Inflammatory macrophage treated with lipopolysaccharide for 4 hours (primary cell): Measurements from ENCODE around the gene DOCK8.
A peak's percentile ranks its signal among the peaks of the same experiment; 100 is the strongest.
"Not testable (repeated sequence)": the region's sequence is repeated elsewhere in the genome, so short reads cannot be mapped to it uniquely, and the experiment has no call there.

Experiments
- DNase-seq: peaks from one replicate; pipeline ENCODE4 v3.0.0-alpha.2; 2020

The DOCK8 gene

GRCh38 chr9:214648-215493 is at the start of gene DOCK8:
DOCK8 (plus strand) TSS chr9:214865; CDS start chr9:214977, 112 bp downstream.
- peak; percentile 90 for DNase-seq

DNA sequence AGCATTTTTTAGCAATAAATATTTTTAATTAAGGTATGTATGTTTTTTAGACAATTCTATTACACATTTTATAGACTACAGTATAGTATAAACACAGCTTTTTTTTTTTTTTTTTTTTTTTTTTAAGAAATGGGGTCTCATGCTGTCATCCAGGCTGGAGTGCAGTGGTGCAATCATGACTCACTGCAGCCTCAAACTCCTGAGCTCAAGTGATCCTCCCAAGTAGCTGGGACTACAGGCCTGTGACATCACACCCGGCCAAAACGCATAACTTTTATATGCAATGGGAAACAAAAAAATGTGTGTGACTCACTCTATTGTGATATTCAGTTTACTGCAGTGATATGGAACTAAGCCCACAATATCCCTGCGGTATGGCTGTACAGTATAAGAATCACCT is 44.9 kb upstream of the DOCK8 start:
- not testable (repeated sequence) for DNase-seq

- not testable (repeated sequence) for DNase-seq
Observed at GRCh38 chr9:178140-178825, 36.4 kb upstream of the DOCK8 start.

DNA sequence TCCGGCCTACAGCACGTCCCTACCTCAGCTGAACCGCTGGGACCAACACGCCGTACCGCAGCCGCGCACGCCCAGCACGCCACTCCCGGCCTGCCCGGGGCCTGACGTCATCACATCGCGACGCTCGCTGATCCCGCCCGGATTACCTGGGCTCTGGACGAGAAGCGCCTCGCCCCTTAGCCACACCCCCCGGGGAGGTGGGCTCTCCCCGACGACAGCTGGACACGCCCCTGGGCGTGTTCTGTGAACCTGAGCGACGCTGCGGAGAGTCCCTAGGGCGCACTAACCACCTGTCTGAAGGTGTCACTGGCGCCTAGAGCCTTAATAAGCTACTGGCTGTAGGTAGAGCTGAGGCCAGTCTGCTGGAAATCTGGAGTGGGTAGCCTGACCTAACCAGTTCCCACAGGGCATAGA is 35.7 kb upstream of the DOCK8 start, which contains the start of gene ZNG1A:
ZNG1A (minus strand) TSS at position 87 of the 414 bp plus-strand sequence. CDS start 87 bp downstream, outside the sequence.
- DNase-seq, result peak; percentile 57

DNA sequence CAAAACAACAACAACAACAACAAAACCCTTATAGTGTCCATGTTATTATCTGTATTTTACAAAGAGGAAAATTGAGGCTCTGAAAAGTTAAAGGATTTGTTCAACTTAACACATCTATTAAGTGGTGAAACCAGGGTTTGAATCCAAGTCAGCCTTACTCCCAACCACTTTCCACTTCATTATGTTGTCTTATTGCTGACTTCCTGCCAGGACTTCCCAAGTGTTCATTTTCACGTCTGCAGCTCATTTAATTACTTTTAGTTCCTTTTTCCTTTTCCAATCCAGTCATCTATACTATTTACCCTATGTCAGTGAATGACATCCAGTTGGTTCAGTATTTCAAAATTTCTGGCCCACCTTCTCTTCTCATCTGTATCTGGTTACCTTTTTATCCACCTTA is 15.1 kb upstream of the DOCK8 start:
- not testable (repeated sequence) for DNase-seq

DNA sequence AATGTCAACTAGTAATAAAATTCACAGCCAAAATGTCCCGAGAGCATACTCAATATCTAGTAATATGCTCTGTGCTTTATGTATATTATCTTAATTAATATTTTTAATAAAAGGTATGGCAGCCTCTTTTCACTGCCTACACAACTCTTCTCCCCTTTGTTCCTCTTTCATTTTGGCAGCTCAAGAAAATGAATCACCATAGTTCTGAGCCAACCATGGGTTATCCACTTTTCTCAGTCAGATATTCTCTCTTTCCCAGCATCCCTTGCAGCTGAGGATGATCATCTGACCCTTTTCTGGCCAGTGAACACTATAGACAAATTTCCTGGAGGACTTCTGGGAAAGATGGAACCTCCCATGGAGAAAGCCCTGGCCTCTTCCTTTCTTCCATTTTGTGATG is 8.2 kb upstream of the DOCK8 start:
- DNase-seq, result peak; percentile 55

GRCh38 chr9:209143-209758 is 5.4 kb upstream of the DOCK8 start:
- peak; percentile 73 for DNase-seq

GRCh38 chr9:211036-211435 is 3.6 kb upstream of the DOCK8 start:
- DNase-seq, result peak; percentile 27

- peak; percentile 71 for DNase-seq
Observed at GRCh38 chr9:211557-211956, 3.1 kb upstream of the DOCK8 start.

GRCh38 chr9:212297-212696 is 2.4 kb upstream of the DOCK8 start:
- DNase-seq, result peak; percentile 90

GRCh38 chr9:213901-214300 is 764 bp upstream of the DOCK8 start:
- not testable (repeated sequence) for DNase-seq

DNA sequence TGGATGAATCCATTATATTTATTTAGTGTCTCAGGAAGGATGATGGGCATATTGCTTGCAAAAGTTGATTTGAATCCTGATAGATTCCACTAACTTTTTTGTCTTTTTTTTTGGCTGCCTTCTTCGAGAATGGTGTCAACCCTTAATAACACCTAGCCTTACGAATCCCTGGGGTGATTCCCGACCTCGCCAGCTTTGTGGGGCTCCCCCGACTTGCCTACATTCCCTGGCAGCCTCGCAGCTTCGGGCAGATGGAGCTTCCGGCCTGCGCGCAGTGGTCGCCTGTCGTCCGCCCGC is 366 bp upstream of the DOCK8 start:
- DNase-seq, result no peak

DNA sequence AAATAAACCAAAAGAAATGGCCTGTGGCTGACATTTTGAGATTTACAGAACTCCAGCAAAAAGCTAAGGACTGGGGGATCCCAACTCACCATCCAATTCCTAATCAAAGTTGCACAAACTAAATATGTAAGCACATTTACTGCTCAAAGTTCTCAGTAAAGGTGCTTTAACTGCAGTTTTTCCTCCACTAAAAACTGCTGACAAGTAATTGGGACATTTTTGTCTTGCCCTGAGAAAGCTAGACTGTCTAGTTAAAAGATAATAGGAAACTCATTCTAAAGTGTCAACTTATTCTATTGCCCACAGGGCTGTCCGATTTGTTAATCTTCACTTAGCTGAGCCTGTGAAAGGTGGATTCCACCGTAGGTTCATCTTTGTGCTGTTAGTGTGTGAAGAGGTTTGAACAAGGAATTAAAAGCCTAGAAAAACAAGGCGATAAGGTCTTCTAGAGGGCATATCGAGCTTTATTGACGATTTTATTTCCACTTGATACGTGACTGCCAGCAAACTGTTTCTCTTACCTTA is 1.0 kb downstream of the DOCK8 start:
- DNase-seq, result no peak

- DNase-seq, result peak; percentile 49
Observed at GRCh38 chr9:216866-217265, 2.2 kb downstream of the DOCK8 start.

- no peak for DNase-seq
Observed at GRCh38 chr9:217950-218349, 3.3 kb downstream of the DOCK8 start.

GRCh38 chr9:219036-219435 is 4.4 kb downstream of the DOCK8 start:
- DNase-seq, result not testable (repeated sequence)

DNA sequence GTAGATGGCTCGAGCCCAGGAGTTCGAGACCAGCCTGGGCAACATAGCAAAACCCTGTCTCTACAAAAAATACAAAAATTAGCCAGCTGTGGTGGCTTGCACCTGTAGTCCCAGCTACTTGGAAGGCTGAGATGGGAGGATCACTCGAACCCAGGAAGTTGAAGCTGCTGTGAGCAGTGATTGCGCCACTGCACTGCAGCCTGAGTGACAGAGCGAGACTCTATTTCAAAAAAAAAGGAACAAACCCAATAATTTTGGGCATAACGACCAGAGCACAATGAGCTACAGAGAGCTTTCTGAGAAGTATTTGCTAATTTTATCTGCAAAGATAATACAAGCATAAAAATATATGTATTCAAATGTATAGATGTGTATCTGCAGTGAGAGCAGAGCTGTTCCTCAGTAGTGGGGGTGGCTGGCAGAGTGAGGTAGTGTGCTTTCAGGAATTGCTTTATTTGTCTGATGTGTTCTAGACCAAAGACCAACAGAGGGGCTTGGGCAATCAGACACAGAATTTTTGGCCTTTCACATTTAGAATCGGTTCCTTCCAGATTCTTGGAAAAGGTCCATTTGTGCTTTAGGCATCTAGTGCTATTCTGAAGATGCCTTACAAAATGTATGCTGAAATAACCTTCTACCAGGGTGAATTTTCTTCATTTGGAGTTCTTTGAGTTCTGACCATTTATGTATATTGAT is 5.2 kb downstream of the DOCK8 start:
- DNase-seq, result peak; percentile 70

DNA sequence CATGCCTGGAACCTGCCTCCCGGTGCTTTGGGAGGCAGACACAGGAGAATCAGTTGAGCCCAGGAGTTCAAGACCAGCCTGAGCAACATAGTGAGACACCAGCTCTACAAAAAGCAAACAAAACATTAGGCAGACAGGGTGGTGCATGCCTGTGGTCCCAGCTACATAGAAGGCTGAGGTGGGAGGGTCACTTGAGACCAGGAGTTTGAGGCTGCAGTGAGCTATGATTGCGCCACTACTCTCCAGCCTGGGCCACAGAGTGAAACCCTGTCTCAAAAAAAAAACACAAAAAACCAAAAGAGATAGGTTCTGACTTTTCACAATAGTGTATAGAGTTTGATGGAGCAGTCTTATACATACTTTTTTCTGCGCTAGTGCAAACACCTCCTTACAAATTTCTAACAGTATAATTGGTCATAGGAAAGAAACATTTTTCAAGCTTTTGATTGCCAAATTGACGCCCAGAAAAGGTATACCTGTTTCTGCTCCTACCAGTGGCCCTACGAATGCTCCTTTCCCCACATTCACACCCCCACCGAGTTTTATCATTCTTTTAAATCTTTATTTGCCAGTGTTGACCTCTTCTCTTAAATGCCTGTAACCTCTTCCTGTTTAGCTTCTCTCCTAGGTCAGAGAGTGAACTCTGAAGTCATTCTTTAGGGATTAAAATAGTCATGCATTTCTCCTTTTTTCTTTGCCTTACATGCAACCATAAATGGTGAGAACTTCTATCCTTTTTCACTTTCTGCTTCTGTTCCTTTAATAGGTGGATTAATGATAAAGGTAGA is 7.5 kb downstream of the DOCK8 start:
- peak; percentile 75 for DNase-seq

- peak; percentile 34 for DNase-seq
Observed at GRCh38 chr9:223152-223551, 8.5 kb downstream of the DOCK8 start.

DNA sequence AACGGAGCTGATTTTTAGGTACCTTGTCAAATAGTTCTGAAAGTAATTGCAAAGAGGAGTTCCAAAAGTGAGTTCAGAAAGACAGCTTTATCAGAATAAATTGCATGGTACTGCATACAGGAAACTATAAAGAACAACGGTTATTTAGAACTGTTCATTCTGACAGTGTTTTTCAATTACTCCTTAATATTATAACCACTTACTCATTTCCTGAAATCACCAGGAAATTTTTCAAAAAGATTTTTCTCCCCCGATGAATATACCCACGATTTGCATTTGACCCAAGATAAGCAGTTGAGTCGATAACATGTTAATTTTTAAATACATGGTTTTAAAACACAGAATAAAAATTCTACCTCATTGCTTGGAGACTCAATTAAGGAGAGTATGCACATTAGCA is 9.4 kb downstream of the DOCK8 start:
- DNase-seq, result no peak

GRCh38 chr9:224582-225520 is 10.2 kb downstream of the DOCK8 start:
- DNase-seq, result no peak
